Right cardiac atrium (tissue), 5 donors: ENCODE measurements around the gene ABHD3. TPM values are rescaled to one million over a fixed set of nuclear protein-coding genes. Genes with fewer than 3 reads are reported as not detected.
A peak's percentile ranks its signal among the peaks of the same experiment; 100 is the strongest.
"Not testable (repeated sequence)": the region's sequence is repeated elsewhere in the genome, so short reads cannot be mapped to it uniquely, and the experiment has no call there.

Source experiments
- ATAC-seq, 2 donors: fragments of 200-7000 bp; cut with Tn5 transposase; one replicate each; pipeline versions ENCODE4 v1.8.0 to v1.9.1; 2020; ENCODE audit warnings: moderate library complexity in 2 of 2, mild to moderate bottlenecking in 1 of 2
- DNase-seq, 3 donors: peaks; one replicate each; pipeline ENCODE4 v3.0.0-alpha.2; 2020
- H3K27ac ChIP-seq: one replicate; pipeline ENCODE4 v1.5.1; 2013; ENCODE audit warnings: mild to moderate bottlenecking, low read length, control low read depth, moderate library complexity
- H3K27me3 ChIP-seq: one replicate; pipeline ENCODE4 v1.6.1; 2013; ENCODE audit not compliant: control insufficient read depth, insufficient read depth
- H3K4me1 ChIP-seq: one replicate; pipeline ENCODE4 v1.6.1; 2013; ENCODE audit warnings: low read length; ENCODE audit not compliant: control insufficient read depth, insufficient read depth
- H3K4me3 ChIP-seq: one replicate; pipeline ENCODE4 v1.5.1; 2013; ENCODE audit warnings: low read length, control low read depth
- H3K9me3 ChIP-seq: one replicate; pipeline ENCODE4 v1.6.1; 2013; ENCODE audit warnings: low read length; ENCODE audit not compliant: control insufficient read depth
- WGBS: extraction: QIAGEN DNeasy Blood & Tissue Kit; methylation state at CpG from one replicate; pipeline ENCODE4 v1.1.7; 2013; 5-methylcytosine and 5-hydroxymethylcytosine counted together
- intact Hi-C, 4 donors: fragments of 100-400 bp; cut with DNase I; formaldehyde crosslinking; loops; one replicate each; pipeline versions ENCODE4 v1.11.0 to v1.14.0; 2022 to 2023
- polyA plus RNA-seq: library from polyadenylated mRNA; stranded (reverse); fragments of 200-250 nt; gene quantifications from one replicate; pipeline ENCODE4 v1.2.3, GENCODE V29; 2013
- total RNA-seq, 4 donors: library from RNA; stranded (reverse); fragmentation: NEBNext Ultra II Directional; extraction: Animal tissue kit (Norgen Biotek cat#: 25700); gene quantifications; one replicate each; pipeline ENCODE4 v1.2.1, GENCODE V29; 2021
- donor health status: healthy with polysubstance abuse.
- donor health status: DM: no; HTN: yes; CAD: no.
- donor health status: DM: no; HTN: no; CAD: no.
- donor health status: DM: no; HTN: yes; CAD: no; lungs with severe emphysema.
- donor health status: DM: yes; HTN: yes; CAD: no.

The ABHD3 gene
- total and polyA plus RNA-seq, 5 donors, result 4.0 to 7.4 (median 5.8) TPM

DNA sequence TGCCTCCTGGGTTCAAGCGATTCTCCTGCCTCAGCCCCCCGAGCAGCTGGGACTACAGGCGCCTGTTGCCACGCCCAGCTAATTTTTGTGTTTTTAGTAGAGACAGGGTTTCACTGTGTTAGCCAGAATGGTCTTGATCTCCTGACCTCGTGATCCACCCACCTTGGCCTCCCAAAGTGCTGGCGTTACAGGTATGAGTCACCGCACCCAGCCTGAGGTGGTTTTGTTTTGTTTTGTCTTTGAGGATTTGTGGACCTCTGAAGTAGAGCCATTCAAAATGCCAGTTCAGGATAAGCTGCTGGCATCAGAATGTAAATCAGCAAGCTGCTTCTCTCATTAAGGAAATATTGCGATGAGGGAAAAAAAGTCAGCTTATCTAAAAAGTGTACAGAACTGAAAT lies 29.2 kb downstream of the ABHD3 start:
- not testable (repeated sequence) for ATAC-seq, H3K9me3 ChIP-seq, H3K4me3 ChIP-seq, DNase-seq, H3K27ac ChIP-seq, H3K27me3 ChIP-seq, H3K4me1 ChIP-seq
- WGBS, result 94% methylated on average over 8 of the region's 8 CpGs
- intact Hi-C loops, result loop anchor here in 1 of 4 donors (10.0 kb wide), 1 partner anchor 621 kb away; no protein-coding TSS in a partner anchor

DNA sequence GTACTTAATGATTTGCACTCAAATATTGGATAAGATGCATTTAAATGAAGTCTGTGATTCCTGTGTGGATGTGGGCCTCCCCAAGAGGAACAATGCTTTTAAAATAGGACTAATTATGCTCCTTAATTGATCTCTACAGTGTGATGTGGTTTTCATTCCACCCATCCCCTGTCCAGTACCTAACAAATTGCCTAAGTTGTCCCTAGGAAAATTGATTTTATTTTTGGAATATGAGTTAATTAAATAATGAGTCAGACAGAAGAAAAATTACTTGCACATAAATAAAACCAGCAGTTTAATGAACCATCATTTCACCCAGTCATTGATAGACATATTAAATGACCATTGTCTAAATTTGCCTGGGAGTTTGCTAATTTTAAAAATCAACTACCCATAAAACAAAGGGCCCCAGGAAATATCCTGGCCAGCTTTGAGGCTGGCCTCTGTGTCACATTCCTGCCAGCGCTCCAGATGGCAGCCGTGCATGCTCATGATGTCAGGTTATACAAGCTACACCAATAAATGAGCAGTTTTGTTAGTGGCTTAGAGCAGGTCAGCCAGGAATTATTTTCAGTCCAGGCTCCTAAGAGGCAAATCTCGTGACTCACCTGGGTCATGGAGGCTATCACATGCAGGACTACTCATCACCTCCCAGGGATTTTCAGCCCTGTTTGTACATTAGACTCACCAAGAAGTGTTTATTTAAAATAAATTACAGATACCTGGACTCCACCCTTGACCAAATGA lies 31.9 kb downstream of the ABHD3 start:
- Histone ChIP-seq H3K4me3 (no peak overlapping the region), H3K4me1 (no peaks in the 10 kb centered on the region), H3K9me3 (no peaks in the 10 kb centered on the region), H3K27ac (peak overlapping the region; percentile 45), H3K27me3 (no peaks in the 10 kb centered on the region)
- WGBS, result 44% methylated on average over 3 of the region's 3 CpGs
- peak in 1 of 3 donors; percentile 62 for DNase-seq
- intact Hi-C loops, result loop anchor here in 1 of 4 donors (10.0 kb wide), 1 partner anchor 618 kb away; no protein-coding TSS in a partner anchor
- ATAC-seq, result peak; percentile 64 to 77

DNA sequence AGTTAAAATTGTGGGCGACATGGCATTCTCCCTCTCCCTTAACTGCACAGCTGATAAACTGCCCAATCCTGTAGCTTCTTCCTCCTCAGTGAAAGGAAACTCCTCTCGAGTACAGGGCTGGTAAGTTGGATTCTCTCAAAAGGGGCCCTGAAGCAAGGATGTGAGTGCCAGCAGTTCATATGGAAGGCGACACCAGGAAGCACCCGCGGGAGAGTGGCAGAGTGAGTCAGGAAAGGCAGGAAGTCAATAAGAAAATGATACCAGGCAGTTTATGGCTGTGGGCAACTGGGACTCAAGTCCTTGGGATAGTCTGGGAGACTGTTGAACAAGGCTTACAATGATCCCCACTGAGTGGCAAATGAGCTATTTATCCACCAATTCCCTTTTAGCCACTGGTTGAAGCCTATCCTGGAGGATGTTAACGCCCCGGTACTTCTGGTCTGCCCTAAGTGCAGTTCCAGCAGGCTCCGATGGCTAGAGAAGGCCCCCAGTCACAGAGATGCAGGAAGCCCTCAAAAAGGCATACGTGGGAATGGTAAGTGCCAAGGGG lies 34.8 kb downstream of the ABHD3 start:
- intact Hi-C loops, result loop anchor here in 1 of 4 donors (10.0 kb wide), 1 partner anchor 615 kb away; no protein-coding TSS in a partner anchor
- no peak overlapping the region for H3K27ac ChIP-seq

DNA sequence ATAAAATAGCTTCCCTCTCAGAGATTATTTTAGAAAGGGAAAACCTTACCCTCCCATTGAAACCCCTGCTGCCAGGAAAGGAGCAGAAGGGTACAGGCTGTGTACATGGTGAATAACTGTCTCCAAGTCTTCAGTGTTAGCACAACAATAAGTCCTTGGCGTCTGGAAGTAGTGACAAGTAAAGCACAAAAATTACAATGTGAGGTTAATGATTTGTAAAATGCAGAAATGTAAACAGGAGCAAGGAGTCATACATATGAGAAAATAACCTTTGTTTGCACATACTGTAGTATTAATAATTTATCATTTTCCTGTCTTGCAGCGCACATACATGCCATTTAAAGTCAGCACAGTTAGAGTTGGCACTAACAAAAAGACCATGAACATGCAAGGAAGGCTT lies 40.5 kb downstream of the ABHD3 start:
- no peak overlapping the region for H3K4me3 ChIP-seq
- H3K27me3 ChIP-seq, result no peaks in the 10 kb centered on the region
- H3K27ac ChIP-seq, result no peak overlapping the region
- H3K4me1 ChIP-seq, result no peaks in the 10 kb centered on the region
- ATAC-seq (no peak), DNase-seq (no peak)
- H3K9me3 ChIP-seq, result no peaks in the 10 kb centered on the region
- intact Hi-C loops, result no loop called here
- 92% methylated on average over 2 of the region's 2 CpGs for WGBS

More for the DNA sequence above, 34.8 kb downstream of the ABHD3 start:
- DNase-seq, result no peak
- Histone ChIP-seq H3K4me1 (no peaks in the 10 kb centered on the region), H3K9me3 (no peaks in the 10 kb centered on the region), H3K4me3 (no peak overlapping the region), H3K27me3 (no peaks in the 10 kb centered on the region)
- ATAC-seq, result no peak
- 85% methylated on average over 9 of the region's 9 CpGs for WGBS

DNA sequence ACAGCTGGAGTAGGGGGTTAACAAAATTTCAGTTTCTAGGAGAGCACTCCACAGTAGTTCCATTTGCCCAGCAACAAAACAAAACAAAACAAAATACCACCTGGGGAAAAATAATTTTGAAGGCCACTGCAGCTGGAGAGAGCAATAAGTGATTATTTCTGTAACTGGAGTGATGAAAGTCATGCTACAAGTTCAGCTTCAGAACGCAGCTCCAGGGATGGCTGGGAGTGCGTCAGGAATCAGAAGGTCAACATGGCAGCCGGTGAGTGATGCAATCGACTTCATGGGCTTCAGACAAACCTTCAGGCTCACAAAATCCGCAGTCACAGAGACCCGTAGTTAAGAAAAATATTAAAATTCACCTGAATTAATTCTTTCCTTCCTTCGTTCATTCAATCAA lies 41.0 kb downstream of the ABHD3 start:
- ATAC-seq (peak; percentile 19 to 49), DNase-seq (peak in 1 of 3 donors; percentile 25)
- H3K27me3 ChIP-seq, result no peaks in the 10 kb centered on the region

DNA sequence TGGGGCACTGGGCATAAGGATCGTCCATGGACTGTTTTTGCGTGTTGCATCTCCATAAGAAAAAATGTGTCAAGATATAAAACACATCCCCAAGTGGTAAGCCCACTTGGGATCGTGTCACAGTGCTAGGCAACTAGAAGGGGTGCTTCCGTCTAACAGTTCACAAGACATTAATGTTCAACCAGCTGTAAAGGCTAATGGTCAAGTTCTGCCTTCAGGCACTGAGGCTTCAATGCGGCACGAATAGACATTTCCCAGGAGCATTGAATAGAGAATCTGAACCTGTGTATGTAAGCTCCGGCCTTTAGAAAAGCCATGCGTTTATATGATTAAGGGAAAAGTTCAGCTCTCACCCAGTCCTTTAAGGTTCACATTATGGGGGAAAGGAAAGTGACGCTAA lies 42.0 kb downstream of the ABHD3 start:
- no peak for DNase-seq
- H3K27ac ChIP-seq, result no peak overlapping the region
- 95% methylated on average over 9 of the region's 9 CpGs for WGBS
- no peak overlapping the region for H3K4me3 ChIP-seq
- intact Hi-C loops, result no loop called here
- H3K4me1 ChIP-seq, result no peaks in the 10 kb centered on the region
- ATAC-seq, result no peak
- no peaks in the 10 kb centered on the region for H3K9me3 ChIP-seq
- no peaks in the 10 kb centered on the region for H3K27me3 ChIP-seq

More for the DNA sequence above, 41.0 kb downstream of the ABHD3 start:
- Histone ChIP-seq H3K4me1 (no peaks in the 10 kb centered on the region), H3K27ac (no peak overlapping the region), H3K9me3 (no peaks in the 10 kb centered on the region), H3K4me3 (no peak overlapping the region)
- intact Hi-C loops, result no loop called here
- 76% methylated on average over 7 of the region's 7 CpGs for WGBS

DNA sequence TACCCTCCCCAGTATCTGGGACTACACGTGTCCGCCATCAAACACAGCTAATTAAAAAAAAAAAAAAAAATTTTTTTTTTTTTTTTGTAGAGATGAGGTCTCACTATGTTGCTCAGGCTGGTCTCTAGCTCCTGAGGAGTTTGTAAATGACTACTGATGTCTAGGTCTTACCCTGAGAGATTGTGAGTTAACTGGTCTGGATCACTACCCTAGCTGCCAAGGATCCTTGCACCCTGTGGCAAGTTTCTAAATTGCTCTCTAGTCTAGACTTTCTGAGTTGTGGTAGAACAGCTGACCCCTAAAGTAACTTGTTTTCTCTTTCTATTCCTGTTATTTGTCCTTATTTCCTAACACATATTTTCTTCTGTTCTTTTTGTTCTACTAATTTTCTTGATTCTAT lies 44.5 kb downstream of the ABHD3 start:
- Histone ChIP-seq H3K27me3 (no peaks in the 10 kb centered on the region), H3K4me3 (no peak overlapping the region), H3K27ac (no peak overlapping the region), H3K9me3 (no peaks in the 10 kb centered on the region), H3K4me1 (no peaks in the 10 kb centered on the region)
- WGBS, result 67% methylated on average over 2 of the region's 2 CpGs
- intact Hi-C loops, result no loop called here
- no peak for ATAC-seq
- no peak for DNase-seq

DNA sequence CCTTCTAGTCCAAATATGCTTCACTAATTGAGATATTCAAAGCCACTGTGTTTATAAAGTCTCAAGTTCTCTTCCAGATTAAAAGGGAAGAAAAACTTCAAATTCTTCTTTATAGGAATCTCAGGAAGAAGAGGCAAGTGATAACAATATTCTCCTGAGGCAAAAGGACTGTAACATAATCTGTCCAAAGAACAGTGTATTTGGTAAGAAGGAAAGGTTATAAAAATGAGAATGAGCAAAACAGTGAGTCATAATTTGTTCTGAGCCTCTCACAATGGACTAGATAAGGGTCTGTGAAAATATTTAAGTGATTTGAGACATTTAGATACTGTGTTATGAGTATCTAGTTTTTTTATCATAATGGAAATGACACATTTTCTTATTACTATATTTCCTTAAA lies 48.2 kb downstream of the ABHD3 start:
- Histone ChIP-seq H3K27ac (no peak overlapping the region), H3K4me3 (no peak overlapping the region), H3K9me3 (no peaks in the 10 kb centered on the region), H3K4me1 (no peaks in the 10 kb centered on the region), H3K27me3 (no peaks in the 10 kb centered on the region)
- ATAC-seq, result no peak
- intact Hi-C loops, result loop anchor here in 1 of 4 donors (10.0 kb wide), 1 partner anchor 68 kb away; no protein-coding TSS in a partner anchor
- no peak for DNase-seq

DNA sequence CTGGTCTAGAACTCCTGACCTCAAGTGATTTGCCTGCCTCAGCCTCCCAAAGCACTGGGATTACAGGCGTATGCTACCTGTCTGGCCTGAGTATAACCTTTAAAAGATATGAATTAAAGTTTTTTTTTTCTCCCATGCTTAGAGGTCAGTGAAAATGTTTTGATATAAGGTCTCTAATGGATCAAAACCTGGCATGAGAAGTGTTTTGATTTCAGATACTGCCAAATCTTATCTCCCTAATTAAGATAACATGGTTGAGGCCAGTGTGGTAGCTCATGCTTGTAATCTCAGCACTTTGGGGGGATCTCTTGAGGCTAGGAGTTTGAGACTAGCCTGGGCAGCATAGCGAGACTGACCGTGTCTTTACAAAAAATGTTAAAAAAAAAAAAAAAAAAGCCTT lies 51.2 kb downstream of the ABHD3 start:
- intact Hi-C loops, result loop anchor here in 1 of 4 donors (10.0 kb wide), 1 partner anchor 71 kb away; no protein-coding TSS in a partner anchor
- Histone ChIP-seq H3K27ac (no peak overlapping the region), H3K4me1 (no peaks in the 10 kb centered on the region), H3K27me3 (no peaks in the 10 kb centered on the region), H3K4me3 (no peak overlapping the region), H3K9me3 (no peaks in the 10 kb centered on the region)
- DNase-seq (no peak), ATAC-seq (no peak)
- 84% methylated on average over 3 of the region's 3 CpGs for WGBS

DNA sequence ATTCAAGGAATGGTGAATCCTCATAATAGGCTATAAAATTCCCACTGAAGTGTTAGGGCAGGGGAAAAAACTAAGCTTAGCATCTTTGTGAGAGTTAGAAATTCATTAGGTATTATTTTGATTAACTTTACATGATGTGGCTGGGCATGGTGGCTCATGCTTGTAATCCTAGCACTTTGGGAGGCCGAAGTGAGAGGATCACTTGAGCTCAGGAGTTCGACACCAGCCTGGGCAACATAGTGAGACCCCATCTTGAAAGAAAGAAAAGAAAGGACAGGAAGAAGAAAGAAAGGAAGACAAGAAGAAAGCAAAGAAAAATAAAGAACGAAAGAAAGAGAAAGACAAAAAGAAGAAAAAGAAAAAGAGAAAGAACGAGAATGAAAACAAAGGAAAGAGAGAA lies 52.5 kb downstream of the ABHD3 start:
- no peak overlapping the region for H3K4me3 ChIP-seq
- 98% methylated on average over 4 of the region's 4 CpGs for WGBS
- intact Hi-C loops, result loop anchor here in 1 of 4 donors (10.0 kb wide), 1 partner anchor 73 kb away; no protein-coding TSS in a partner anchor

DNA sequence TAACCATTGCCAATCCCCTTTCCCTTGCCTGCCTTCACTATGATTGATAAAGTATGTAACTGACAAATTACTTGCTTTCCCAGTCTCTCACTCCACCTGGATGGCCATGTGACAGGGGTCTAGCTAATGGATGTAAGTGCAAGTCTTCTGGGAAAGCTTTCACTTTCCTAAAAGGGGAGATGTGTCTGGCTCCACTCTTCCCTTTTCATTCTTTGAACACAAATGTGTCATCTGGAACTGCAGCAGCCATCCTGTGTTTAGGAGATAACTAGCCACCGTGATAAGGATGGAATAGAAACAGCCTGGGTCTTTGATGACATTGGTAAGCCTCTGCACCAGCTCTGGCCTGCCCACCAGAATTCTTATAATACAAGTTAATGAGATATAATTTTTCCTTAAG lies 54.3 kb downstream of the ABHD3 start:
- DNase-seq (no peak), ATAC-seq (no peak)
- H3K27me3 ChIP-seq, result no peaks in the 10 kb centered on the region
- no peak overlapping the region for H3K27ac ChIP-seq
- no peak overlapping the region for H3K4me3 ChIP-seq
- 42% methylated on average over 1 of the region's 1 CpG for WGBS
- H3K4me1 ChIP-seq, result no peaks in the 10 kb centered on the region
- no peaks in the 10 kb centered on the region for H3K9me3 ChIP-seq
- intact Hi-C loops, result loop anchor here in 1 of 4 donors (10.0 kb wide), 1 partner anchor 74 kb away; no protein-coding TSS in a partner anchor

More for the DNA sequence above, 52.5 kb downstream of the ABHD3 start:
- no peaks in the 10 kb centered on the region for H3K27me3 ChIP-seq
- no peak for DNase-seq
- no peak overlapping the region for H3K27ac ChIP-seq
- no peaks in the 10 kb centered on the region for H3K4me1 ChIP-seq
- ATAC-seq, result no peak
- H3K9me3 ChIP-seq, result no peaks in the 10 kb centered on the region
